Gastrocnemius medialis (tissue), 4 donors: ENCODE results near the gene KLK4. TPM values are rescaled to one million over a fixed set of nuclear protein-coding genes. Genes with fewer than 3 reads are reported as not detected.

Experiments used
- ATAC-seq, 2 donors: fragments of 150-250 bp; one replicate each; pipeline ENCODE4 v1.9.1; 2016
- DNase-seq, 2 donors: peaks; one replicate each; pipeline ENCODE4 v3.0.0-alpha.2; 2019
- H3K27ac ChIP-seq, 4 donors: fragments of 200-600 bp; sonication (generic); 1 replicate in 1 of 4; 2 replicates in 3 of 4; pipeline ENCODE4 v1.5.1; 2016 to 2018; ENCODE audit warnings: mild to moderate bottlenecking in 2 of 4, moderate library complexity in 1 of 4
- H3K27me3 ChIP-seq, 3 donors: fragments of 200-600 bp; sonication (generic) in 2 of 3; 1 replicate in 1 of 3; 2 replicates in 2 of 3; pipeline versions ENCODE4 v1.5.1 to v1.6.0; 2016 to 2019; ENCODE audit warnings: mild to moderate bottlenecking in 1 of 3, moderate library complexity in 1 of 3
- H3K36me3 ChIP-seq, 2 donors: fragments of 200-600 bp; sonication (generic) in 1 of 2; one replicate each; pipeline ENCODE4 v1.5.1; 2017 to 2018
- H3K4me1 ChIP-seq, 2 donors: fragments of 200-600 bp; sonication (generic) in 1 of 2; one replicate each; pipeline ENCODE4 v1.5.1; 2016 to 2017; ENCODE audit warnings: mild to moderate bottlenecking in 2 of 2
- H3K4me3 ChIP-seq, 4 donors: fragments of 200-600 bp; sonication (generic) in 3 of 4; 1 replicate in 1 of 4; 2 replicates in 3 of 4; pipeline ENCODE4 v1.5.1; 2016 to 2019; ENCODE audit warnings: mild to moderate bottlenecking in 2 of 4
- H3K9me3 ChIP-seq, 3 donors: fragments of 200-600 bp; sonication (generic) in 2 of 3; 1 replicate in 1 of 3; 2 replicates in 2 of 3; pipeline ENCODE4 v1.5.1; 2016 to 2019
- POLR2A ChIP-seq, 2 donors: fragments of 450-650 bp; IDR thresholded peaks; one replicate each; pipeline ENCODE4 v1.6.1; 2017; ENCODE audit warnings: antibody characterized with exemption in 2 of 2, mild to moderate bottlenecking in 2 of 2, moderate library complexity in 2 of 2
- in situ Hi-C, 4 donors: fragments of 200-750 bp; cut with MboI; loops; one replicate each; pipeline versions ENCODE4 v1.15.0 to v1.8.0; 2017; ENCODE audit warnings: low sequenced_read_pairs in 4 of 4
- intact Hi-C: fragments of 100-400 bp; cut with DNase I; formaldehyde crosslinking; loops from one replicate; pipeline ENCODE4 v1.15.1; 2023; ENCODE audit warnings: low total_unique reads
- total RNA-seq, 4 donors: library from RNA; depleted of rRNA; stranded (reverse); fragments of >200 nt; gene quantifications; one replicate each; pipeline versions ENCODE4 v1.1.0 to v1.2.3, GENCODE V29; 2016
- TF ChIP-seq, protein P1 (sequence below), 5 experiments: fragments of 450-650 bp in 3 of 5; fragments of 200-600 bp in 2 of 5; sonication (generic) in 2 of 5; IDR thresholded peaks in 4 of 5; conservative IDR thresholded peaks in 1 of 5; 1 replicate in 4 of 5; 2 replicates in 1 of 5; pipeline ENCODE4 v1.5.1; 2016 to 2019; ENCODE audit warnings: antibody characterized with exemption in 5 of 5, mild to moderate bottlenecking in 3 of 5, moderate library complexity in 3 of 5

KLK4 gene
- total RNA-seq, 4 donors from 2014 or later = not detected

DNA sequence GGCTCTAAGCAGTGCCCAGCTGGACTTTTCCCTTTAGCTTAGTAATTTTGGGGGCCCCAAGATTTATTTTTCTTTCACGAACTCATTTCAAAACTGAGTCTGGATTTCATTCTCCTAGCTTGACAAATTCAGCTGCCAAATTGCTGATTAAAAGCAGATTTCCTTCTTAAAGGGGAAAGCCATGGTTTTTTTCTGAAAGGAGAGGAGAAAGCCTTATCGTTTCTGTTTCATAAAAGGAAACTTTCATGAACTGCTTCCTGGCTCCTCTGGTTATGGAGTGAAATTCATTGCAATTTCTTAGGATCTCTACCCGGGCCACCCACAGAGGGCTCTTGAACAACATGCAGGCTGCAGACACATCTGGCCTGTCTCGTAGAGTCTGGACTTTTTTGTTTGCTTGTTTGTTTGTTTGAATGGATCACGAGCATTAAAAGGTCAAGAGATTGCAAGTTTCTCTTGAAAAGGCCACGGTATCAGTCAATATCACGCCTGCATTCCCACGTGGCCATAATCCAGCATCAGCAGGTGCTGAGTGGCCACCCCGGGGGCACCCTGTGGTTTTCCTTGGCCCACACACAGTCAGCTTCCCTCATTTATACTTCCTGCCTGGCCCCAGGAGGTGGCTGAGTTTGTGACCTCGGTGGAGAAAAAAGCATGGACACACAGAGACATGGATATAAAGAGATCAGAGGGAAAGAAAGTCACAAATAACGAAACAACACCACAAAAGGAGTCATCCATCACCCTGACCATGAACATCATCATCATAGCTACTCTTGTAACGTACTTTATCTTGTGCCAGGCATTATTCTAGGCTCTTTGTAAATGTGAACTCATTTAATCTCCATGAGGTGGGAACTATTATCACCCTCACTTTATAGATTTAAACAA is 10.5 kb upstream of the KLK4 start:
- DNase-seq (no peak), ATAC-seq (no peak)
- Histone ChIP-seq H3K27me3 (peaks cover 0 to 5% (median 2%) of the 10 kb centered on the region in 3 donors), H3K27ac (no peak overlapping the region), H3K9me3 (no peaks in the 10 kb centered on the region), H3K4me1 (no peaks in the 10 kb centered on the region), H3K36me3 (no peaks in the 10 kb centered on the region), H3K4me3 (no peak overlapping the region)
- intact Hi-C loops (no loop called here), in situ Hi-C loops (no loop called here)
- TF ChIP-seq, protein P1, sequence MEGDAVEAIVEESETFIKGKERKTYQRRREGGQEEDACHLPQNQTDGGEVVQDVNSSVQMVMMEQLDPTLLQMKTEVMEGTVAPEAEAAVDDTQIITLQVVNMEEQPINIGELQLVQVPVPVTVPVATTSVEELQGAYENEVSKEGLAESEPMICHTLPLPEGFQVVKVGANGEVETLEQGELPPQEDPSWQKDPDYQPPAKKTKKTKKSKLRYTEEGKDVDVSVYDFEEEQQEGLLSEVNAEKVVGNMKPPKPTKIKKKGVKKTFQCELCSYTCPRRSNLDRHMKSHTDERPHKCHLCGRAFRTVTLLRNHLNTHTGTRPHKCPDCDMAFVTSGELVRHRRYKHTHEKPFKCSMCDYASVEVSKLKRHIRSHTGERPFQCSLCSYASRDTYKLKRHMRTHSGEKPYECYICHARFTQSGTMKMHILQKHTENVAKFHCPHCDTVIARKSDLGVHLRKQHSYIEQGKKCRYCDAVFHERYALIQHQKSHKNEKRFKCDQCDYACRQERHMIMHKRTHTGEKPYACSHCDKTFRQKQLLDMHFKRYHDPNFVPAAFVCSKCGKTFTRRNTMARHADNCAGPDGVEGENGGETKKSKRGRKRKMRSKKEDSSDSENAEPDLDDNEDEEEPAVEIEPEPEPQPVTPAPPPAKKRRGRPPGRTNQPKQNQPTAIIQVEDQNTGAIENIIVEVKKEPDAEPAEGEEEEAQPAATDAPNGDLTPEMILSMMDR (IDR thresholded peaks at IDR 0.05 in 4 of 5, conservative IDR thresholded peaks at IDR 0.05 in 1 of 5) = no peak
- no peak for TF ChIP-seq POLR2A (IDR thresholded peaks at IDR 0.05)

DNA sequence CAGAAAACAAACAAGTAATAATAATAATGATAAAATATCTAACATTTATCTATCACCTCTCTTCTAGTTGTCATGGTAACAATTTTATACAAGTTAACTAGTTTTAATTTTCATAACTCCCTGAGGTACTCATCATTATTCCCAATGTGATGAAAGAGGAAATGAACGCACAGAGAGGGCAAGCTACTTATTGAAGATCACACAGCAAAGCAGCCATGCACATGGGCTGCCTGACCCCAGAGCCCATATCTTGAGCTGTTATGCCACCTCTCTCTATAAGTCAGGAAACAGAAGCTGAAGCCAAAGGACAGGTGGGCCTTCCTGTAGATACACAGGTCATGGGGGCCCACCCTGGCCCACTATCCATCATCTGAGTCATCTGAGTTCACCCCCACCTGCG is 4.9 kb upstream of the KLK4 start:
- Histone ChIP-seq H3K4me1 (no peaks in the 10 kb centered on the region), H3K27me3 (peaks cover 5 to 11% (median 6%) of the 10 kb centered on the region in 3 donors), H3K27ac (no peak overlapping the region), H3K36me3 (no peaks in the 10 kb centered on the region), H3K4me3 (no peak overlapping the region), H3K9me3 (no peaks in the 10 kb centered on the region)
- no peak for TF ChIP-seq POLR2A (IDR thresholded peaks at IDR 0.05)
- TF ChIP-seq, protein P1 (IDR thresholded peaks at IDR 0.05 in 4 of 5, conservative IDR thresholded peaks at IDR 0.05 in 1 of 5) = no peak
- DNase-seq (no peak), ATAC-seq (no peak)
- in situ Hi-C loops (no loop called here), intact Hi-C loops (no loop called here)

DNA sequence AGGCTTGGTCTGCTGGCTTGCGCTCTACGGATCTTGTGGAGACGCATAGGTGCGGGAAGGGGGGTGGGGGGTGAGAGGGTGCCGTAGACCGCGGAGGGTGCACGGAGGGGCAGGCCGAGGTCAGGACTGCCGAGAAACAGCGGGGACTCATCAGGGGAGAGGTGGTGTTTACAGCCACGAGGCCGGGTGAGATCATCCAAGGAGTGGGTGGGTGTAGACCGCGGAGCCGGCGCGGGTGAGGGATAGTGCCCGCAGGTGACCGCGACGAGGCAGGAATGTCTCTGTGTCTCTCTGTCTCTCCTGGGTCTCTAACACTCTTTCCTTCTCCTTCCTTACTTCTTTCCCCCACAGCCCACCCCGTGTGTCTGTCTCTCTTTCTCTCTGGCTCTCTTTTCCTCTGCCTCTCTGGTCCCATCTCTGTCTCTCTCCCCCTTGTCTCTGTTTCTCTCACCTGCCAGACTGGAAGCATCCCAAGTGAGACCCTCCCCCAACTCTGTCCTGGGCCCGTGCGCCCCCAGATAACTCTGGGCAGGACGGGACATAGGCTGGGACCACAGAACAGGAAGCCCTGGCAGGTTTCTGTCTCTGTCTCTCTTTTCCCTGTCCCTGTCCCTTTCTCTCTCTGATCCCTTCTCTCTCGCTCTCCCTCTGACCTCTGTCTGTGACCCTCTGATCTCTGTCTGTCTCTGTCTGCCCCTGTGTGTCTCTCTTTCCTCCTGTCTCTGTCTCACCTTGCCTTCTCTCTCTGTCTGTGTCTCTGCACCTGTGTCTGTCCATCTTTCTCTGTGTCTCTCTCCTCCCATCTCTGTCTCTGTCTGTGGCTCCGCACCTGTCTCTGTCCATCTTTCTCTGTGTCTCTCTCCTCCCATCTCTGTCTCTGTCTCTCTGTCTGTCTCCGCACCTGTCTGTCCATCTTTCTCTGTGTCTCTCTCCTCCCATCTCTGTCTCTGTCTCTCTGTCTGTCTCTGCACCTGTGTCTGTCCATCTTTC is 1.8 kb upstream of the KLK4 start:
- Histone ChIP-seq H3K4me1 (no peaks in the 10 kb centered on the region), H3K27me3 (peaks cover 25 to 33% (median 26%) of the 10 kb centered on the region in 3 donors), H3K4me3 (no peak overlapping the region), H3K27ac (no peak overlapping the region), H3K9me3 (no peaks in the 10 kb centered on the region), H3K36me3 (no peaks in the 10 kb centered on the region)
- in situ Hi-C loops = no loop called here
- ATAC-seq (no peak), DNase-seq (no peak)
- TF ChIP-seq, protein P1 (IDR thresholded peaks at IDR 0.05 in 4 of 5, conservative IDR thresholded peaks at IDR 0.05 in 1 of 5) = no peak
- intact Hi-C loops = no loop called here

DNA sequence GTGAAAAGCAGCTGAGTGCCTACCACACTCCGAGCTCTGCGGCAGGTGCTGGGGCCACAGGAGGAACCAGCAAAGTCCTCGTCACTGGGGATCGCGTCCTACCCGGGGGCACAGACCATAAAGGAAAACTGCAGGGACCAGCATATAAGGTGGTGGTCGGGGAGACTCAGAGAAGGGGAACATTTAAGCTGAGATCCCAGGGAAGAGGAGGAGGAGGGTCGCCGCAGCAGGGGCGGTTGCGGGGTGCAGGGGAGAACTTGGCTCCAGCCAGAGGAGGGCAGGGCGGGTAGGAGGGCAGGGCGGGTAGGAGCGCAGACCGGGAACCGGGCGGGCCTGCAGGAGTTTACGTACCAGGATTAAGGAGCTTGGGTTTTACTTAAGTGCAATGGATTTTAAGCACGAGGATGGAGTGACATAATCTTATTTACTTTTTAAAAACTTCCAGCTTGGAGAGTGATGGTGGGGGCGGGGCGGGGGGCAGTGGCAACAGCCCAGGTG is 956 bp upstream of the KLK4 start:
- DNase-seq (no peak), ATAC-seq (no peak)
- intact Hi-C loops (no loop called here), in situ Hi-C loops (no loop called here)
- H3K27ac ChIP-seq = no peak overlapping the region
- peaks cover 24 to 36% (median 26%) of the 10 kb centered on the region in 3 donors for H3K27me3 ChIP-seq
- H3K4me1 ChIP-seq = no peaks in the 10 kb centered on the region
- no peaks in the 10 kb centered on the region for H3K36me3 ChIP-seq
- no peak overlapping the region for H3K4me3 ChIP-seq
- no peaks in the 10 kb centered on the region for H3K9me3 ChIP-seq
- TF ChIP-seq, protein P1 (IDR thresholded peaks at IDR 0.05 in 4 of 5, conservative IDR thresholded peaks at IDR 0.05 in 1 of 5) = no peak
- no peak for TF ChIP-seq POLR2A (IDR thresholded peaks at IDR 0.05)
